HG03139 (cell line): Measurements from ENCODE around the gene PSG3.
"Not testable (repeated sequence)": the region's sequence is repeated elsewhere in the genome, so short reads cannot be mapped to it uniquely, and the experiment has no call there.

ENCODE experiments used
- ATAC-seq: cut with Tn5 transposase; IDR thresholded peaks from one replicate; pipeline ENCODE4 v1.9.1; 2021; ENCODE audit not compliant: unreplicated experiment

Gene PSG3

DNA sequence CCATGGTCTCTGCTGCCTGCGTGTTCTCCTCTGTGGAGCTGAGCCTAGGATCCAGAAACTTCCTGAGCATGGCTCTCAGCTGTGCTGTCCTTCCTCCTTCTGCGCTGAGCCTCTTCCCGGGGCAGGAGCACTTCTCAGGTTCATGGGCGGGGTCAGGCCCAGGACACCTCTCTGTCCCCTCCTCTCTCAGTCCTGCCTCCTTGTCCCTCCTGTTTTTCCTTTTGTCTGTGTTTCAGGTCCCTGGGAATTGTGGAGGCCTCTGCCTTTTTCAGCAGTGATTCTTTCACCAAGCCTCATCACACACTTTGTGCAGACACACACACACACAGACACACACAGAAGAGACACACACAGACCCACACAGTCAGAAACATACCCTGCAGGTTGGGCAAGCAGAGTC, at the start of gene PSG3:
TSS of gene PSG3 (minus strand) at position 101 of the 400 bp plus-strand sequence. CDS start at position 4, 97 bp downstream.
- ATAC-seq: not testable (repeated sequence)

DNA sequence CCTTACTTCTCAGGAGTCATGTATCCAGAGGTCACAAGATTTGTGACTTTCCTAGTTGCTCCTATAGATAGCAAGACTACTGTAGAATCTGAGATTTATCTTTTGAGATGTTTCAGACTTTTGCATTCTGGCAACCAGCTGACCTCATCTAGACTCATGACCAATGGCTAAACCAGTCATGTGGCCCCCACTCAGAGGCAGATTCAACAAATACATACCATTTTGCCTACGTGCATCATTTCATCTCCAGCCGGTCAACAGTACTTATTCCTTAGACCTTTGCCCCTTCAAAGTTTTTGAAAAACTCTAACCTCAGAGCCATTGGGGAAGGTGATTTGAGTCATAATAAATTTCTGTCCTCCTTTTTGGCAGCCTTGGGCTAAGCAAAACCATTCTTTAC, 48.5 kb upstream of the PSG3 start:
- ATAC-seq: not testable (repeated sequence)

DNA sequence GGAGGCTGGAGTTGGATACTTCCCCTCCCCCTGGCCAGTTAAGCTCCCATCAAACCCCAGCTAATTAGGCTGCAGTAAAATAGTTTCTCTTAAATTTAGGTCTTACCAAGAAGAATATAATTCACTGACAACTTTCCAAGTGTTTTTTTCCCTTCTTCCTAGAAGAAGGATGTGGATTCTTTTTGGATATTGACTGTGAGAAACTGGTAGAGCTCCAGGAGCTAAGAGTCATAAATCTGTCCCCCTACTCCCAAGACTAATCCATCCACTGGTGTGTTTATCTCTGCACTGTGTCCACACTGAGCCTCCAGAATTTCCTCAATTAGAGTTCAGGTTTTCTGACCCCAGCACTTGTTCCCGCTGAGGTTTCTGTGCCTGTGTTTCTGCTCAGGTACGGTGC, 47.5 kb upstream of the PSG3 start:
- not testable (repeated sequence) for ATAC-seq

DNA sequence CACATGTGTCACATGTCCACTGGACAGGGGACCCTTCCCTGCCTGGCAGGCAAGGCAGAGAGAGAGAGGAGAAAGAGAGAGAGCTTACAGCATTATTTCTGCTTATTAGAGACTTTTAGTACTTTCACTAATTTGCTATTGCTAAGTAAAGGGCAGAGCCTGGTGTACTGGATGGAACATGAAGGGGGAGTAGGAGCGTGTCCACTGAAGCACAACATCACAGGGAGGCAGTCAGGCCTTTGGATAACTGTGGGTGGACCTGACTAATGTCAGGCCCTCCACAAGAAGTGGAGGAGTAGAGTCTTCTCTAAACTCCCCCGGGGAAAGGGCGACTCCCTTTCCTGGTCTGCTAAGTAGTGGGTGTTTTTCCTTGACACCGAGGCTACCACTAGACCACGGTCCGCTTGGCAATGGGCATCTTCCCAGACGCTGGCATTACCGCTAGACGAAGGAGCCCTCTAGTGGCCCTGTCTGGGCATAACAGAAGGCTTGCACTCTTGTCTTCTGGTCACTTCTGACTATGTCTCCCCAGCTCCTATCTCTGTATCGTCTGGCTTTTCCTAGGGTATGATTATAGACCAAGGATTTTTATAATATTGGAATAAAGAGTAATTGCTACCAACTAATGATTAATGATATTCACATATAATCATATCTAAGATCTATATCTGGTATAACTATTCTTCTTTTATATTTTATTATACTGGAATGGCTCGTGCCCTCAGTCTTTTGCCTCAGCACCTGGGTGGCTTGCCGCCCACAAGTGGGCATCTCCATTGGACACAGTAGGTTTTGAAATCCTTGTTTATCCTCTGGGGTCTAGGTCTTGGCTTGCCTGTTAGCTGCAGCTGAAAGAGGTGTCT, 36.7 kb upstream of the PSG3 start:
- ATAC-seq: not testable (repeated sequence)

DNA sequence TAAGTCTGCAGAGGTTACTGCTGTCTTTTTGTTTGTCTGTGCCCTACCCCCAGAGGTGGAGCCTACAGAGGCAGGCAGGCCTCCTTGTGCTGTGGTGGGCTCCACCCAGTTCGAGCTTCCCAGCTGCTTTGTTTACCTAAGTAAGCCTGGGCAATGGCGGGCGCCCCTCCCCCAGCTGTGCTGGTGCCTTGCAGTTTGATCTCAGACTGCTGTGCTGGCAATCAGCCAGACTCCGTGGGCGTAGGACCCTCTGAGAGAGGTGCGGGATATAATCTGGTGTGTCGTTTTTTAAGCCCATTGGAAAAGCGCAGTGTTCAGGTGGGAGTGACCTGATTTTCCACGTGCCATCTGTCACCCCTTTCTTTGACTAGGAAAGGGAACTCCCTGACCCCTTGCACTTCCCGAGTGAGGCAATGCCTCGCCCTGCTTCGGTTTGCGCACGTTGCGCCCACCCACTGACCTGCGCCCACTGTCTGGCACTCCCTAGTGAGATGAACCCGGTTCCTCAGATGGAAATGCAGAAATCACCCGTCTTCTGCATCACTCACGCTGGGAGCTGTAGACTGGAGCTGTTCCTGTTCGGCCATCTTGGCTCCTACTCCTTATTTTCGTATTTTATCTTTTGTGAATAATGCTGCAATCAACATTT, 34.4 kb upstream of the PSG3 start:
- not testable (repeated sequence) for ATAC-seq

DNA sequence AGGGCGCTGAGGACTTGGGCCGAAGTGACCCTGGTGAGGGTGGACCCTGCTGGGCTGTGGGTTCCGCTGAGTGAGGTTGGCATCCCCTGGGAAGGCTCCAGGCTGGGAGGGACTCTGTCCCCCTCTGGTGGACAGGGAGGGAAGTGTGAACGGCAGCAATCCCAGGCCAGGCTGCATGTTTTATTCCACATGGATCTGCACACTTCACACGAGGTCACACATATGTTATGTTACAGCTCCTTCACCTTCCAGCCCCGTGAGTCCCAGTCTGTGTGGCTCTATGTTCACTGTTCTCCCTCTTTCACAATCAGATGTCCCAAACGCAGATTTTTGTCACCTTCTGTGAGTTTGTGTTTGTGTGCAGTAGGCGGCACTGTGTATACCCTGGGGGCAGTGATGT, 27.0 kb upstream of the PSG3 start:
- not testable (repeated sequence) for ATAC-seq

DNA sequence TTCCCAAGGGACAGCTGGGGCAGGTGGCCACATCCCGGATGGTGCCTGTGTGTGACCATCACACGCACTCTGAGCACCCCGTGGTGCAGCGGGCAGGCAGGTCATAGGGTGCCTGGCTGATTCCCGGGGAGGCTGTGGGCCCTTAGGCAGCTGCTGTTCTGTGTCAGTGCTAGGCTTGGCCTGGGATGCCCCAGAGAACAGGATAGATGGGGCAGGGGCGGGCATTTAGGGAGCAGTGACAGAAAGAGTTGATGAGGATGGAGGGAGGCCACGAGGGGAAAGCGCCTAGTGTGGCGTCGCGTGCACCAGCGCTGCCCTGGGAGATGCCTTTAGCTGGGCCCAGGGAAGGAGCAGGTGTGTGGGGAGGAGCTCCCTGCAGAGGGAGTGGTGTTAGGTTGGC, 26.6 kb upstream of the PSG3 start:
- not testable (repeated sequence) for ATAC-seq

DNA sequence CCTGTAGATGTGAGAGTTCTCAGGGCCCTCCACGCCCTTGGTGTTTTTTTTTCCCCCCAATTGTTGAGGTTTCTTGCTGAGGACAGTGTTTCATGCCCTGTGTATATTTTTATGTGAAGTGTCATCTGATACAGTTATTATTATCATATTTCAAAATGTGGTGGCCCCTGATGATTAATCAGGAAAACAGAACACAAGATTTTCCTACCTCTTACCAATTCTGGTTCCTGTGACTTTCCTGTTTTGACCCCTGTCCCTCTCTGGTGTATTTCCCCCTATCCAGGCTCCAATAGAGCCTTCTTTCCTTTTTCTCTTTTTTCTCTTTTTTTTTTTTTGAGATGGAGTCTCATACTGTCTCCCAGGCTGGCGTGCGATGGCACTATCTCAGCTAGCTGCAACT, 24.6 kb upstream of the PSG3 start:
- ATAC-seq: no peak

DNA sequence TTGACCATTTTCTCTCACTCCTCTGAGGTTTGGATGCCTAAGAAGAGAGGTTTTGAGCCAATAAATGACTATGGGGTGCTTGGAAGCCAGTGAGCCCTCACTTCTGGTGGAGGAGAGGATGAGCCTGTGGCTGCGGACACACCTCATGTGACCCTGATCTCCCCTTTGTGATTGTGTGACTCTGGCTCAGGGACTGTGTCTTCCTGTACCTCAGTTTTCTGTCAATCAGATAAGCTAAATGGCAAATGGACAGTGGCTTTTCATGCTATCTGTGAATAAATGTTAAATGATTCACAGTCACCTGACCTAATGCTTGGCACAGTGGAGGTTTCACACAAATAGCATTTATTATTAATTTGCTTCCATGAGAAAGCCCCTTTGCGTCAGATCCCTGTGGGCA, 22.5 kb upstream of the PSG3 start:
- ATAC-seq: no peak

DNA sequence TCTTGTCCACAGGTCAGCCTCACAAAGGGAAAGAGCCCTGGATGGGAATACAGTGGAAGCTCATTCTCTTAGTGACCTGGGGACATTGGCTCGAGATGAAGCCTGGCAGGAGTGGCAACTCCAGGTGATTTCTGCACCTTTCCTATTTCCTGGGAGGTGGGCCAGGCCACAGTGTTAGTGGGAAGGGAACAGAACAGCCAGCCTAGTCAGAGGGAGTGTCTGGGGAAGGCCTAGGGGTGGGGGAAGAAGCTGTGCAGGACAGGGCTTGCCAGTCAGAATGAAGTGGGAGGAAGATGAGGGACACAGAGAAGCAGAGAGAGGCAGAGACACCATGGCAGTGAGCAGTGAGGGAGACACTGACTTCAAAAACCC, 21.6 kb upstream of the PSG3 start:
- ATAC-seq: not testable (repeated sequence)

DNA sequence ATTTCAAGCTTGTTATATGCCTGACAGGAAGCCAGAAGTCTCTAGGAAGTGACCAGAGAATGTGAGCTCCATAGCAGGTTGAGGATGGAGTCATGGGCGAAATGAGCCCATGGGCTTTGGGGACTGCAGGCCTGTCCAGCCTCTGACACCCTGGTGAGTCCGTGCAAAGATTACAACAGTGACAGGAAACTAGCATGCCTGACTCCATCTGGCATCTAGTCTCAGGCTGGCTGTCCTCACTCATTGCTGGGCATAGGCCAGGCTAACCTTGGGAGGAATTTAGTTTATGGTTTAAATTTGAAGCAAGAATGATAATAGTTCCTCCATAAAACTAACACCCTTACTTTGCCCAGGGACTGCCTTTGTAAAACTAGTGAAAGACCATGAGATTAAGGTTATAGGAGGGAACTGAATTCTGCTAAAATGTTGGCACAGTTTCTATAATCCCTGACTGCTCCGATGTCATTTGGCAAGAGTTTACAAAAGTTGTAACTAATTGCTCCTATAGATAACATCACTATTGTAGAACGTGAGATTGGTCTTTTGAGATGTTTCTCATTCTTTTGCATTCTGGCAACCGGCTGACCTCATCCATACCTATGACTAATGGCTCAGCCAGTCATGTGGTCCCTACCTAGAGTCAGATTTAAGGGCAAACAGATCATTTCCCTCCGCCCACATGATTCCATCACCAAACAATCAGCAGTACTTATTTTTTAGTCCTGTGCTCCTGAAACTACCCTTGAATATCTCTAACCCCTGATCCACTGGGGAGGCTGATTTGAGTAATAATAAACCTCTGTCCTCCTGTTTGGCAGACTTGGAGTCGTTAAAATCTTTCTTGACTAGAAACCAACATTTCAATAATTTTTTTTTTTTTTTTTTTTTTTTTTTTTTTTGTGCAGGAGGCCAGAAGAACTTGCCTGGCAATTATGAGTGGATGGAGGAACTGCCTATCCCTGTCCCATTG, 21.0 kb upstream of the PSG3 start:
- not testable (repeated sequence) for ATAC-seq

DNA sequence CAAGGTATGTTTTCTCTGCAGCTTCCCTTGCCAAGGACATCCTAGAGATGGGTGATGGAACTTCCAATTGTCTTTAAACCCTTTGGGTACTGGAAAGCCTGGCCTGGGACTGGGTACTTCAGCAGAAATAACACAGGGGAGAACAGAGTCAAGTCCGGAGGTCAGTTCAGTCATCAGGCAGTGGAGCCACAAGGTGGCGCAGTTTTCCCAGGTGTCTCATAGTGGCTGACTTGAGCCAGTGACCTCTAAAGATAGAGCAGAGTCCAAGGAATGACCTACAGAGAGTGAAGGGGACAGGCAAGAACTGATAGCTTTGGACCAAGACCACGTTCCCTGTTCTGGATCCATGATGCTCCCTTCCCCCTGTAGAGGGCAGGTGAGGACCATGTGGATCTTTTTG, 18.4 kb upstream of the PSG3 start:
- ATAC-seq: not testable (repeated sequence)

DNA sequence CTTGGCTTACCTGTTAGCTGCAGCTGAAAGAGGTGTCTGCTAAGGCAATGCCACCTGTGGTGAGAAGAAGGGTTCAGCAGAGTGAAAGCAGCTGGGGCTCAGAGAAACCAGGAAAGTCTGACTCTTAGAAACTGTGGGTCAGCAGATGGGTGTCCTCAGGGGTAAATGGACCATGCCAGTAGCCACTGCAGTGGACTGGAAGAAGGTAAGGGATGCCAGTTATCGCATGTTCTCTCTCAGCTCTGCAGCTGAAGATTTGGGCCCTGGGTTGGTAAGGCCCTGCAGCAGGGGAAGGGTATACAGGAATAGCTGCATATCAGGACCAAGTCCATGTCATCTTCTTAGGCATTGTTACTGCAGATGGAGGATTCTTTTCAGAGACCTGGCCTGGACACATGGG, 12.0 kb upstream of the PSG3 start:
- not testable (repeated sequence) for ATAC-seq

DNA sequence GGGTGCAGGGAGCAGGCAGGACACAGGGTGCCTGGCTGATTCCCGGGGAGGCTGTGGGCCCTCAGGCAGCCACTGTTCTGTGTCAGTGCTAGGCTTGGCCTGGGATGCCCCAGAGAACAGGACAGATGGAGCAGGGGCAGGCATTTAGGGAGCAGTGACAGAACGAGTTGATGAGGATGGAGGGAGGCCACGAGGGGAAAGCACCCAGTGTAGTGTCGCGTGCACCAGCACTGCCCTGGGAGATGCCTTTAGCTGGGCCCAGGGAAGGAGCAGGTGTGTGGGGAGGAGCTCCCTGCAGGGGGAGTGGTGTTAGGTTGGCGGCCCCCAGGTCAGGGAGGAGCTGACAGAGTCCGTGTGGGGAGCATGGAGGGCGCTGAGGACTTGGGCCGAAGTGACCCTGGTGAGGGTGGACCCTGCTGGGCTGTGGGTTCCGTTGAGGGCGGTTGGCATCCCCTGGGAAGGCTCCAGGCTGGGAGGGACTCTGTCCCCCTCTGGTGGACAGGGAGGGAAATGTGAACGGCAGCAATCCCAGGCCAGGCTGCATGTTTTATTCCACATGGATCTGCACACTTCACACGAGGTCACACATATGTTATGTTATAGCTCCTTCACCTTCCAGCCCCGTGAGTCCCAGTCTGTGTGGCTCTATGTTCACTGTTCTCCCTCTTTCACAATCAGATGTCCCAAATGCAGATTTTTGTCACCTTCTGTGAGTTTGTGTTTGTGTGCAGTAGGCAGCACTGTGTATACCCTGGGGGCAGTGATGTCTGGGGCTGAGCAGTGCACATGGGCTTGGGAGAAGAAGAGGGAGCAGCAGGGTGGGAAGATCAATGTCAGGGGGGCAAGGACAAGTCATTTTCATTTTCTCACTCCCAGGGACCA, 1.7 kb upstream of the PSG3 start:
- ATAC-seq: not testable (repeated sequence)

DNA sequence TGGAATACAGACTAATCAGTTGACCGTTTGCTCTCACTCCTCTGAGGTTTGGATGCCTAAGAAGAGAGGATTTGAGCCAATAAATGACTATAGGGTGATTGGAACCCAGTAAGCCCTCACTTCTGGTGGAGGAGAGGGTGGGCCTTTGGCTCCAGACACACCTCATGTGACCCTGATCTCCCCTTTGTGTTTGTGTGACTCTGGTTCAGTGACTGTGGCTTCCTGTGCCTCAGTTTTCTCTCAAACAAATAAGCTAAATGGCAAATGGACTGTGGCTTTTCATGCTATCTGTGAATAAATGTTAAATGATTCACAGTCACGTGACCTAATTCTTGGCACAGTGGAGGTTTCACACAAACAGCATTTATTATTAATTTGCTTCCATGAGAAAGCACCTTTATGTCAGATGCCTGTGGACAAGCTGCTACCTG, 2.7 kb downstream of the PSG3 start:
- ATAC-seq: not testable (repeated sequence)

DNA sequence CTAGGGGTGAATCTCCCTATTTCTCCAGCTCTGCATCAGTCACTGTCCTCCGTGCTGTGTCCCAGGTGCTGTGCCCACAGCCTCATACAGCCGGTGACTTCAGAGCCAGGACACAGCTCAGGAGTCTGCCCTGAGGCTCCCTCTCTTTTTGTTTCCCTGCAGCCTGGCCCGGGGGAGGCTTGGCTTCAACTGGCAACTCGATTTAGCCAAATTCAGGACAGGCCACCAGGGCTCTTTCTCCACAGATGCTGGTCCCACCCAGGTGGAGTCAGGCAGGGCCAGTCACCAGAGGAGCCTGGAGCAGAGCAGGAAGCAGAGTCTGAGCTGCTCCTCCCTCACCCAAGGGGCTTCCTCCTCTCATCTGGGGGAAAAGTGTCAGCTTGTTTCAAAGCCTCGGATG, 11.9 kb downstream of the PSG3 start:
- not testable (repeated sequence) for ATAC-seq

DNA sequence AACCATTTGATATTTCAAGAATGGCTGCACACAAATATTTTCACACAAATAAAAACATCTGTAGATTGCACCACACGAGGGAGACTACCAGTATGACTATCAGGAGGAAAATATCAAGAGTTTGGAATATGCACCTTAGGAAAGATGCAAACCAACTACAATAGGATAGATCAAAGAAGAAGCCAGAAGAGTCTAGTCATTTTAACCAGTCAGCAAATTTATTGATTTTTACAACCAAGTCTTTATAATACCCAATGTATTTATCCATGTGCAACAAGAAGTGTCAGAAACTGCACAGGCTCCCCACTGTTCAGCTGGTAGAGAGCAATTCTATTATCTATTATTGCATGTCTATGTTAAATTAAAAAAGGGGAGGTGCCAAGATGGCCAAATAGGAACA, 26.3 kb downstream of the PSG3 start:
- ATAC-seq: not testable (repeated sequence)

DNA sequence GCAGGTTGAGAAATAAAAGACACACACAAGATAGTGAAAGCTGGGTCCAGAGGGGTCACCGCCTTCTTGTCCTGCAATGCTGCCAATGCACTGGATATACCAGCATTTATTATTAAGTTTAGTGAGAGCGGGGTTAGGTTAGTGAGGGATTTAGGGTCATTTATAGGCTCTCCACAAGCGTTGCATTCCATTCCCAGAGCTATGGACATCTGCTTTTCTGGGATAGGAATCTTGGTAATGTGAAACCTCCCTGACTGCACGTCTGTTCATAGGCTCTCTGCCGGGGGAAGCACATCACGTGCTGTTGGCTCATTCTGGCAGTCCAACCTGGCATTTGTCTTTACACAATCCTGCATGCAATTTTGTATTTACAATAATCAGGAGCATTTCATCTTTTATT, 27.5 kb downstream of the PSG3 start:
- not testable (repeated sequence) for ATAC-seq

DNA sequence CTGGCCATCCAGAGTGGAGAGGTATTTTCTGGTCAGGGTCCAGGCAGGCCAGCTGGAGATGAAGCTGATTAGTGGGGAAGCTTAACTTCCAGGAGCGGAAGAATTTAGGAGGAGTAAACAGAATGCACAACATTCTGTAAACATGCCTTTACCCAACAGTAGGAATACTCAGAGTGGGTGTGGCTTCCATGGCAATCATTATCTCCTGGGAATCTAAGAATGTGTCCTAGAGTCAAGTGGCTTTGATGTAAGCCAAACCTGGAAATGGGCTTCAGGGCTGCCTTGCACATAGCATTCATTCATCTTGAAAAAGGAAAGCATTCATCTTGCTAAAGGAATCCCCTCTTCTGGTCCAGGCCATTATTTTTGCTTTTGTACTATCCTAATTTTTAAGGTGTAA, 29.3 kb downstream of the PSG3 start:
- not testable (repeated sequence) for ATAC-seq

DNA sequence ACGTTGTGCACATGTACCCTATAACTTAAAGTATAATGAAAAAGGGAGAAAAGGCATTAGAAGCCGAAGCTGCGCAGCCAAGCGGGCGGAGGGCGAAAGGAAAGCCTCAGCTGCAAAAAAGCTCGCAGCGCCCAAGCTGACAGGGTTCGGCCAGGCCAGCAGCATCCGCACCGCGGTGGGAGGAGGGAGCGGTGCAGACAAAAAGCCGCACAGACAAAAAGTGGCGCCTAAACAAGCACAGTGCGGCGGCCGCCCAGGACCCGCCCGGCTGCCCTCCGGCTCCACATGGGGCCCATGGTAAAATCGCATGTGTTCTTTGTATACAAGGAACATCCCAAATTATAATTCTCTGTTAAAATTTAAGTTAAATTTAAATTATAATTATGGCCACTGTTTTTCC, 42.4 kb downstream of the PSG3 start:
- ATAC-seq: no peak
